ENCODE measurements around the gene C4orf46.
"Not testable (repeated sequence)": the region's sequence is repeated elsewhere in the genome, so short reads cannot be mapped to it uniquely, and the experiment has no call there.

Gene C4orf46

GRCh38 chr4:158667651-158668198 is 4.0 kb downstream of the C4orf46 start:
- TF ChIP-seq CTCF (IDR thresholded peaks at IDR 0.05) (peak; percentile 80), ZFX (IDR thresholded peaks at IDR 0.05; ENCODE audit: borderline replicate concordance) (no peak)
- no peak overlapping the region for H3K27ac ChIP-seq

- H3K27ac ChIP-seq: peak overlapping the region; percentile 22; the same call in 1 of the 2 replicates
- no peak for TF ChIP-seq ZFX (IDR thresholded peaks at IDR 0.05; ENCODE audit: borderline replicate concordance)
- TF ChIP-seq CTCF (IDR thresholded peaks at IDR 0.05): no peak
Measured at GRCh38 chr4:158666892-158667291, 4.8 kb downstream of the C4orf46 start.

GRCh38 chr4:158664806-158665205 is 6.9 kb downstream of the C4orf46 start:
- TF ChIP-seq ZFX (IDR thresholded peaks at IDR 0.05; ENCODE audit: borderline replicate concordance): no peak
- TF ChIP-seq CTCF (IDR thresholded peaks at IDR 0.05): no peak
- no peak overlapping the region for H3K27ac ChIP-seq

GRCh38 chr4:158663707-158664625 is 7.7 kb downstream of the C4orf46 start:
- H3K27ac ChIP-seq: not testable (repeated sequence)

- not testable (repeated sequence) for H3K27ac ChIP-seq
Measured at GRCh38 chr4:158663255-158663654, 8.4 kb downstream of the C4orf46 start.

GRCh38 chr4:158657291-158657690 is 14.4 kb downstream of the C4orf46 start:
- TF ChIP-seq ZFX (IDR thresholded peaks at IDR 0.05; ENCODE audit: borderline replicate concordance) (no peak), CTCF (IDR thresholded peaks at IDR 0.05) (no peak)
- no peak overlapping the region for H3K27ac ChIP-seq

- no peak for TF ChIP-seq CTCF (IDR thresholded peaks at IDR 0.05)
- no peak for TF ChIP-seq ZFX (IDR thresholded peaks at IDR 0.05; ENCODE audit: borderline replicate concordance)
- no peak overlapping the region for H3K27ac ChIP-seq
Measured at GRCh38 chr4:158656439-158656838, 15.2 kb downstream of the C4orf46 start.

GRCh38 chr4:158652920-158653319 is 18.8 kb downstream of the C4orf46 start:
- TF ChIP-seq ZFX (IDR thresholded peaks at IDR 0.05; ENCODE audit: borderline replicate concordance) (no peak), CTCF (IDR thresholded peaks at IDR 0.05) (no peak)

More at GRCh38 chr4:158652920-158653319, 18.8 kb downstream of the C4orf46 start:
- no peak overlapping the region for H3K27ac ChIP-seq
